Endothelial cell of umbilical vein (primary cell): ENCODE results near the gene CDK6. TPM values are rescaled to one million over a fixed set of nuclear protein-coding genes. Genes with fewer than 3 reads are reported as not detected.

Source experiments
- BruUV-seq: library from RNA; stranded (reverse); fragments of 400-500 nt; replicated peaks from 2 replicates; lab custom pipeline; 2021; lab: Mats Ljungman, UMichigan
- CTCF ChIA-PET: fragments of 300-600, 350-600 bp; sonication (Branson Sonifier 250); formaldehyde crosslinking; loops from one replicate; lab custom pipeline; 2021; ENCODE audit warnings: antibody characterized with exemption, inconsistent platforms; lab: Charles Lee
- POLR2A ChIA-PET: fragments of 300-600, 350-600 bp; sonication (Branson Sonifier 250); formaldehyde crosslinking; loops from one replicate; lab custom pipeline; 2021; ENCODE audit warnings: antibody characterized with exemption, inconsistent platforms; lab: Charles Lee
- DNase-seq: peaks from one replicate; pipeline ENCODE4 v3.0.0-alpha.2; 2011; ENCODE audit warnings: low read depth, low spot score
- FAIRE-seq: peaks from 2 replicates; lab custom pipeline; 2011; peaks lifted over from hg19 to GRCh38; lab: Jason Lieb, UNC
- H2AFZ ChIP-seq: 2 replicates; pipeline ENCODE4 v1.6.0; 2012; ENCODE audit warnings: low read depth, low read length, control low read depth, inconsistent platforms
- H3K27ac ChIP-seq: 2 replicates; pipeline ENCODE4 v1.5.1; 2011; ENCODE audit warnings: low read depth, mild to moderate bottlenecking, control low read depth, low read length, moderate library complexity; ENCODE audit not compliant: insufficient read depth
- H3K27me3 ChIP-seq, 2 experiments: 2 replicates each; pipeline versions ENCODE4 v1.6.0 to v1.6.1; 2011; ENCODE audit warnings: low read length in 2 of 2, mixed read lengths in 1 of 2; ENCODE audit not compliant: control insufficient read depth in 2 of 2, insufficient read depth in 2 of 2
- H3K36me3 ChIP-seq, 2 experiments: 2 replicates in 1 of 2; 3 replicates in 1 of 2; pipeline ENCODE4 v1.5.1; 2011; ENCODE audit warnings: low read length in 2 of 2, mild to moderate bottlenecking in 1 of 2, moderate library complexity in 1 of 2; ENCODE audit not compliant: control insufficient read depth in 2 of 2, insufficient read depth in 2 of 2; ENCODE audit errors: extremely low read depth in 1 of 2
- H3K4me1 ChIP-seq: 3 replicates; pipeline ENCODE4 v1.5.1; 2011; ENCODE audit warnings: mild to moderate bottlenecking, low read length; ENCODE audit not compliant: control insufficient read depth, insufficient read depth; ENCODE audit errors: extremely low read depth
- H3K4me2 ChIP-seq: 2 replicates; pipeline ENCODE4 v1.6.1; 2011; ENCODE audit warnings: low read length, control low read depth, mixed read lengths; ENCODE audit not compliant: insufficient read depth
- H3K4me3 ChIP-seq, 3 experiments: fragments of 200-600 bp in 1 of 3; sonication (generic), shearing (Covaris generic) in 1 of 3; replicated peaks in 1 of 3; 2 replicates each; pipeline ENCODE4 v1.5.1; 2011 to 2016; ENCODE audit warnings: control low read depth in 3 of 3, low read length in 3 of 3, mild to moderate bottlenecking in 2 of 3, inconsistent platforms in 1 of 3, low read depth in 1 of 3, moderate library complexity in 1 of 3; ENCODE audit not compliant: insufficient read depth in 1 of 3
- H3K79me2 ChIP-seq: 2 replicates; pipeline ENCODE4 v1.6.0; 2012; ENCODE audit warnings: low read length, inconsistent platforms; ENCODE audit not compliant: control insufficient read depth, insufficient read depth
- H3K9ac ChIP-seq: replicated peaks from 2 replicates; pipeline ENCODE3; 2011; ENCODE audit warnings: low read length, control low read depth; ENCODE audit not compliant: insufficient read depth; ENCODE audit errors: extremely low read depth
- H3K9me1 ChIP-seq: replicated peaks from 3 replicates; pipeline ENCODE4 v1.6.0; 2011; ENCODE audit warnings: mild to moderate bottlenecking, low read length; ENCODE audit not compliant: control insufficient read depth, insufficient read depth; ENCODE audit errors: extremely low read depth
- H3K9me3 ChIP-seq: replicated peaks from 2 replicates; pipeline ENCODE4 v1.5.1; 2012; ENCODE audit warnings: low read length, inconsistent platforms; ENCODE audit not compliant: control insufficient read depth, insufficient read depth
- H4K20me1 ChIP-seq: replicated peaks from 2 replicates; pipeline ENCODE3; 2011; ENCODE audit warnings: mild to moderate bottlenecking, low read length; ENCODE audit not compliant: control insufficient read depth, insufficient read depth; ENCODE audit errors: extremely low read depth
- EZH2 ChIP-seq: IDR thresholded peaks from 2 replicates; pipeline ENCODE4 v1.6.1; 2012; ENCODE audit warnings: borderline replicate concordance, low read depth, mild to moderate bottlenecking, moderate library complexity, low read length, inconsistent platforms; ENCODE audit not compliant: severe bottlenecking
- FOS ChIP-seq: IDR thresholded peaks from 2 replicates; pipeline ENCODE4 v1.6.1; 2011; ENCODE audit warnings: mild to moderate bottlenecking, low read length, moderate library complexity, borderline replicate concordance; ENCODE audit not compliant: insufficient read depth
- GATA2 ChIP-seq: IDR thresholded peaks from 2 replicates; pipeline ENCODE4 v1.7.0; 2011; ENCODE audit warnings: low read depth, mild to moderate bottlenecking, moderate library complexity, mixed read lengths, low read length; ENCODE audit not compliant: insufficient read length, insufficient read depth
- JUN ChIP-seq: IDR thresholded peaks from 2 replicates; pipeline ENCODE4 v1.6.1; 2011; ENCODE audit warnings: borderline replicate concordance, low read depth; ENCODE audit not compliant: insufficient read length, insufficient read depth
- MYC ChIP-seq: IDR thresholded peaks from one replicate; pipeline ENCODE4 v1.6.1; 2011; ENCODE audit warnings: mild to moderate bottlenecking, low read depth, low read length
- POLR2AphosphoS5 ChIP-seq: IDR thresholded peaks from 2 replicates; pipeline ENCODE4 v1.6.1; 2012; ENCODE audit warnings: low read depth, mild to moderate bottlenecking, control low read depth, low read length, moderate library complexity; ENCODE audit not compliant: insufficient read depth
- dilution Hi-C: fragments of 300-500 bp; cut with MboI; formaldehyde crosslinking; loops from one replicate; pipeline ENCODE4 v1.15.0; 2019; ENCODE audit warnings: low sequenced_read_pairs; ENCODE audit not compliant: extremely low pct_ligation_motif_present
- intact Hi-C: fragments of 100-400 bp; cut with micrococcal nuclease; formaldehyde crosslinking; loops from one replicate; pipeline ENCODE4 v1.10.0; 2022
- polyA plus RNA-seq, 4 experiments: library from polyadenylated mRNA; depleted of rRNA in 3 of 4; stranded (reverse) in 3 of 4; unstranded in 1 of 4; fragments of >200 nt; gene quantifications; 2 replicates each; pipeline versions ENCODE4 v1.2.1 to v1.2.3, GENCODE V29; 2011 to 2012; ENCODE audit warnings: missing spikeins in 1 of 4
- total RNA-seq: library from RNA; stranded (reverse); gene quantifications from 2 replicates; pipeline ENCODE4 v1.2.3, GENCODE V29; 2021

CDK6 gene
- total and polyA plus RNA-seq, 2 donors (not counting 3 experiments of a cell fraction or from before 2014, with no cell fraction given) = 6.0 to 28.2 TPM

DNA sequence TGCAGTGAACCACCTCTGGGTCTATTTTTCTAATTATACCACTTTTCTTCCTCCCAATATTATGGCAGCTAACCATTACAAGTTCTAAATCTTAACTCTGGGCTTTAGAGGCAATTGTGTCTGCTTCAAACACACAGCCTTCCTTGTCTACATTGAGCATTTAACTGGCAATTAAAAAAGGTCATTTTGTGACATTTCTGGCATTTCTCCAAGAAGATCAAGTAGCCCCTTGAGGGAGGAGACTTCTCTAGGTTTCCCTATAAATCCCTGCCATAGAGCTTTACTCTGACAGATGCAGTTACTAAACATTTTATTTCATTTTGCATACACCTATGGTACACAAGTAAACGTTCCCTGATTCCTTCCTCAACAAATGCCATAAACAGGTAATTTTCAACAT, 212.8 kb downstream of the CDK6 start:
- dilution Hi-C loops = no loop called here
- no peaks in the 10 kb centered on the region for H3K27me3 ChIP-seq
- no peak for FAIRE-seq
- no peaks in the 10 kb centered on the region for H3K36me3 ChIP-seq
- peaks cover 28% of the 10 kb centered on the region for H3K4me1 ChIP-seq
- no peaks in the 10 kb centered on the region for H3K9me3 ChIP-seq
- intact Hi-C loops = loop anchor here (5.0 kb wide), 1 partner anchor 604 kb away; the partner anchor contains the start of gene HEPACAM2
- no peak overlapping the region for H3K9ac ChIP-seq
- no peaks in the 10 kb centered on the region for H3K79me2 ChIP-seq
- CTCF ChIA-PET = interaction anchor here (5.4 kb wide), 1 partner anchor 208 kb away, joined by 52 read pairs; no protein-coding TSS in a partner anchor
- no peak overlapping the region for H3K27ac ChIP-seq
- DNase-seq = no peak
- POLR2A ChIA-PET = no interaction called here
- no peak overlapping the region for H3K4me3 ChIP-seq
- no peak for TF ChIP-seq MYC
- TF ChIP-seq FOS = no peak
- TF ChIP-seq GATA2 = no peak
- no peak overlapping the region for H2AFZ ChIP-seq
- H4K20me1 ChIP-seq = no peaks in the 10 kb centered on the region
- H3K9me1 ChIP-seq = no peaks in the 10 kb centered on the region
- H3K4me2 ChIP-seq = no peak overlapping the region
- BruUV-seq = no TSS peak

DNA sequence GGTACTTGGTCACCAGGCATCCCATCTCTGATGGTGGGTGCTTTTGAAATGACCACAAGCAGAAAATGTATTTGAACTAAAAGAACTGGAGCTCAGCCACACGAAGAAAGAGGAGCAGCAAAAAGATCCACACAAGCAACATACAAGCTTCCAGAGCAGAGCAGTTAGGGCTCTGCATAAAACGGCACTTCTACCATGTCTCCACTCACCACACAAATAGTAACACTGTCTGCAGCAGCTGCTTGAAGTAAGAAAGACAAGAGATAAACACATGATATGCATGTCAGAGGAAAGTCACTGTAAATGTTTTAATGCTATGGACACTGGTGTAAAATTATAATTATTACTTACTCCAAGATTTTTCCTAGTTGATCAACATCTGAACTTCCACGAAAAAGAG, 213.7 kb downstream of the CDK6 start:
- H4K20me1 ChIP-seq = no peaks in the 10 kb centered on the region
- DNase-seq = no peak
- dilution Hi-C loops (no loop called here), intact Hi-C loops (loop anchor here (5.0 kb wide), 1 partner anchor 605 kb away; the partner anchor contains the start of gene HEPACAM2)
- no peaks in the 10 kb centered on the region for H3K36me3 ChIP-seq
- peaks cover 28% of the 10 kb centered on the region for H3K4me1 ChIP-seq
- TF ChIP-seq FOS (no peak), JUN (no peak), POLR2AphosphoS5 (no peak), EZH2 (no peak)
- no peak overlapping the region for H2AFZ ChIP-seq
- H3K9ac ChIP-seq = no peak overlapping the region
- ChIA-PET POLR2A (no interaction called here), CTCF (interaction anchor here (2.7 to 5.4 kb wide), 3 partner anchors 13 to 209 kb away, joined by 15 to 52 read pairs (median 16); no protein-coding TSS in a partner anchor)
- no peak overlapping the region for H3K4me3 ChIP-seq
- no peaks in the 10 kb centered on the region for H3K9me1 ChIP-seq
- H3K27me3 ChIP-seq = no peaks in the 10 kb centered on the region
- no peak overlapping the region for H3K27ac ChIP-seq
- no peaks in the 10 kb centered on the region for H3K9me3 ChIP-seq
- H3K4me2 ChIP-seq = no peak overlapping the region
- no TSS peak for BruUV-seq
- FAIRE-seq = no peak
- no peaks in the 10 kb centered on the region for H3K79me2 ChIP-seq
